Naive thymus-derived CD4-positive, alpha-beta T cell (primary cell): ENCODE measurements around the gene C1orf159. TPM values are rescaled to one million over a fixed set of nuclear protein-coding genes. Genes with fewer than 3 reads are reported as not detected.

Experiments used
- ATAC-seq: fragments of 150-1000 bp; cut with Tn5 transposase; 2 replicates; pipeline ENCODE4 v1.10.0; 2021; ENCODE audit warnings: mild to moderate bottlenecking, moderate library complexity
- CTCF ChIA-PET: fragments of 350-600 bp; sonication (Branson Sonifier 250); formaldehyde crosslinking; loops from one replicate; lab custom pipeline; 2021; ENCODE audit warnings: antibody characterized with exemption; lab: Charles Lee
- POLR2A ChIA-PET: fragments of 350-600 bp; sonication (Branson Sonifier 250); formaldehyde crosslinking; loops from one replicate; lab custom pipeline; 2021; ENCODE audit warnings: antibody characterized with exemption, inconsistent platforms; lab: Charles Lee
- DNase-seq, 9 donors: peaks; one replicate each; pipeline versions ENCODE4 v3.0.0 to v3.0.0-alpha.2; 2020 to 2022; ENCODE audit warnings: mixed read lengths in 1 of 9
- H3K27ac ChIP-seq: one replicate; pipeline ENCODE4 v1.7.0; 2013; ENCODE audit warnings: mild to moderate bottlenecking, low read depth, low read length, moderate library complexity
- H3K27me3 ChIP-seq, 2 donors: one replicate each; pipeline ENCODE4 v1.7.0; 2013; ENCODE audit warnings: low read length in 2 of 2, mild to moderate bottlenecking in 2 of 2, moderate library complexity in 2 of 2; ENCODE audit not compliant: control insufficient read depth in 2 of 2, insufficient read depth in 2 of 2
- H3K36me3 ChIP-seq, 3 experiments: 1 replicate in 2 of 3; 2 replicates in 1 of 3; pipeline ENCODE4 v1.7.0; 2013; ENCODE audit warnings: low read length in 3 of 3, mild to moderate bottlenecking in 3 of 3, moderate library complexity in 1 of 3; ENCODE audit not compliant: insufficient read depth in 3 of 3, control insufficient read depth in 2 of 3
- H3K4me1 ChIP-seq, 2 donors: one replicate each; pipeline ENCODE4 v1.7.0; 2013; ENCODE audit warnings: low read length in 2 of 2, mild to moderate bottlenecking in 2 of 2, moderate library complexity in 1 of 2; ENCODE audit not compliant: control insufficient read depth in 2 of 2, insufficient read depth in 2 of 2
- H3K4me3 ChIP-seq: 2 replicates; pipeline ENCODE4 v1.7.0; 2013; ENCODE audit warnings: mild to moderate bottlenecking, low read length
- H3K9me3 ChIP-seq, 3 experiments: 1 replicate in 2 of 3; 2 replicates in 1 of 3; pipeline ENCODE4 v1.7.0; 2013; ENCODE audit warnings: low read length in 3 of 3; ENCODE audit not compliant: control insufficient read depth in 2 of 3
- H3K27ac Mint-ChIP-seq, 9 donors: one replicate each; pipeline ENCODE4 v1.8.0; 2020 to 2022; ENCODE audit warnings: mixed read lengths in 9 of 9, mild to moderate bottlenecking in 8 of 9, moderate library complexity in 5 of 9, inconsistent platforms in 2 of 9
- H3K27me3 Mint-ChIP-seq, 5 donors: one replicate each; pipeline ENCODE4 v1.8.0; 2021 to 2022; ENCODE audit warnings: mixed read lengths in 5 of 5, mild to moderate bottlenecking in 1 of 5
- H3K36me3 Mint-ChIP-seq, 5 donors: one replicate each; pipeline ENCODE4 v1.8.0; 2020 to 2022; ENCODE audit warnings: mixed read lengths in 5 of 5, mild to moderate bottlenecking in 3 of 5, inconsistent platforms in 1 of 5
- H3K4me1 Mint-ChIP-seq, 7 donors: one replicate each; pipeline ENCODE4 v1.8.0; 2020 to 2022; ENCODE audit warnings: mixed read lengths in 7 of 7, mild to moderate bottlenecking in 3 of 7, inconsistent platforms in 1 of 7
- H3K4me3 Mint-ChIP-seq, 10 donors: one replicate each; pipeline ENCODE4 v1.8.0; 2020 to 2022; ENCODE audit warnings: mild to moderate bottlenecking in 10 of 10, mixed read lengths in 10 of 10, moderate library complexity in 6 of 10, inconsistent platforms in 2 of 10
- H3K9me3 Mint-ChIP-seq, 11 donors: one replicate each; pipeline ENCODE4 v1.8.0; 2020 to 2022; ENCODE audit warnings: mixed read lengths in 11 of 11, mild to moderate bottlenecking in 4 of 11, inconsistent platforms in 1 of 11, moderate library complexity in 1 of 11
- intact Hi-C, 2 donors: fragments of 100-400 bp; cut with micrococcal nuclease; formaldehyde crosslinking; loops; one replicate each; pipeline ENCODE4 v1.15.1; 2023
- polyA plus RNA-seq, 2 donors: library from polyadenylated mRNA; unstranded; fragments of 300-500 nt; fragmentation: Illumina TruSeq; gene quantifications; one replicate each; pipeline ENCODE4 v1.2.3, GENCODE V29; 2021
- total RNA-seq, 6 experiments: library from RNA in 5 of 6; stranded (reverse) in 5 of 6; gene quantifications; 1 replicate in 5 of 6; 2 replicates in 1 of 6; pipeline ENCODE4 v1.2.3 and lab custom pipeline; 2021 to 2026

C1orf159 gene
- total and polyA plus RNA-seq, 7 experiments from 2014 or later: 6.4 to 21.9 (median 19.2) TPM

DNA sequence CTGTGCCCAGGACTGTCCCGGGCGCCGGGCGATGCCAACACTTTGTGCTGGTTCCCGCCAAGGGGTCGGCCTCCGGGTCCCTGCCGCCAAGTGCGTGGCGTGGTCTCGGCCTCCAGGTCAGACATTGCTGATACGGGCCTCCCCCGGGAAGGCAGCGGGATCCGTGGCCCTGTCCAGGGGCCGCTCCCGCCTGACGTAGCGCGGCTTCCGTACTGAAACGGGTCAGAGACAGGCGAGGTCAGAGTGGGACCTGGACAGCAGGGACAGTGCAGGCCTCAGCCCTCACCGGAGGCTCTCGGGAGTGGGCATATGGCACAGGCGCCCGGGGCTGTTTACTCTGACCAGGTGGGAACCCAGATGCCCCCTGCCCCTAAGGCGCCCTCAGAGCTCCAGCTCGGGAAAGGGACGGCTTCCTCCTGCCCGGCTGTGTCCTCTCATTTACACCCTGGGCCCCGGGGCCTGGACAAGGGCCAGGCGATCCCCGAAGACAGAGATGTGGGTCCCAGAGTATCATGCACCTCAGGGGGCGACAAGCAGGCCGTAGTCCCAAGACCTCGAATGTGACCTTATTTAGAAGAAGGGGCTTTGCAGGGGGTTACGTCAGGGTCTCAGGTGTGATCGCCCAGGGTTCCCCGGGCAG is 33.0 kb downstream of the C1orf159 start:
- H3K27me3 ChIP-seq: no peaks in the 10 kb centered on the region
- H3K4me1 Mint-ChIP-seq: peaks cover 0 to 4% (median 0%) of the 10 kb centered on the region in 7 donors
- no peaks in the 10 kb centered on the region for H3K9me3 Mint-ChIP-seq
- no peaks in the 10 kb centered on the region for H3K36me3 Mint-ChIP-seq
- POLR2A ChIA-PET: no interaction called here
- H3K4me3 Mint-ChIP-seq: no peak overlapping the region
- no peak for DNase-seq
- no peaks in the 10 kb centered on the region for H3K27me3 Mint-ChIP-seq
- H3K9me3 ChIP-seq: no peaks in the 10 kb centered on the region
- CTCF ChIA-PET: no interaction called here
- peaks cover 0 to 7% (median 0%) of the 10 kb centered on the region in 3 experiments for H3K36me3 ChIP-seq
- H3K27ac ChIP-seq: no peak overlapping the region
- H3K4me1 ChIP-seq: peaks cover 0 to 11% of the 10 kb centered on the region in 2 donors
- no peak overlapping the region for H3K4me3 ChIP-seq
- intact Hi-C loops: no loop called here
- no peak overlapping the region for H3K27ac Mint-ChIP-seq
- ATAC-seq: no peak

- H3K27ac ChIP-seq: no peak overlapping the region
- DNase-seq: no peak
- no peak for ATAC-seq
- H3K4me1 ChIP-seq: peaks cover 0 to 11% of the 10 kb centered on the region in 2 donors
- H3K4me3 ChIP-seq: no peak overlapping the region
- H3K27ac Mint-ChIP-seq: no peak overlapping the region
- no peaks in the 10 kb centered on the region for H3K27me3 ChIP-seq
- ChIA-PET CTCF (no interaction called here), POLR2A (no interaction called here)
- intact Hi-C loops: no loop called here
- no peaks in the 10 kb centered on the region for H3K27me3 Mint-ChIP-seq
- no peaks in the 10 kb centered on the region for H3K36me3 Mint-ChIP-seq
- peaks cover 0 to 7% (median 0%) of the 10 kb centered on the region in 3 experiments for H3K36me3 ChIP-seq
- peaks cover 0 to 4% (median 0%) of the 10 kb centered on the region in 7 donors for H3K4me1 Mint-ChIP-seq
- no peaks in the 10 kb centered on the region for H3K9me3 ChIP-seq
- H3K9me3 Mint-ChIP-seq: no peaks in the 10 kb centered on the region
- H3K4me3 Mint-ChIP-seq: no peak overlapping the region
These were observed 33.6 kb downstream of the C1orf159 start for GRCh38 chr1:1082239-1082775.

DNA sequence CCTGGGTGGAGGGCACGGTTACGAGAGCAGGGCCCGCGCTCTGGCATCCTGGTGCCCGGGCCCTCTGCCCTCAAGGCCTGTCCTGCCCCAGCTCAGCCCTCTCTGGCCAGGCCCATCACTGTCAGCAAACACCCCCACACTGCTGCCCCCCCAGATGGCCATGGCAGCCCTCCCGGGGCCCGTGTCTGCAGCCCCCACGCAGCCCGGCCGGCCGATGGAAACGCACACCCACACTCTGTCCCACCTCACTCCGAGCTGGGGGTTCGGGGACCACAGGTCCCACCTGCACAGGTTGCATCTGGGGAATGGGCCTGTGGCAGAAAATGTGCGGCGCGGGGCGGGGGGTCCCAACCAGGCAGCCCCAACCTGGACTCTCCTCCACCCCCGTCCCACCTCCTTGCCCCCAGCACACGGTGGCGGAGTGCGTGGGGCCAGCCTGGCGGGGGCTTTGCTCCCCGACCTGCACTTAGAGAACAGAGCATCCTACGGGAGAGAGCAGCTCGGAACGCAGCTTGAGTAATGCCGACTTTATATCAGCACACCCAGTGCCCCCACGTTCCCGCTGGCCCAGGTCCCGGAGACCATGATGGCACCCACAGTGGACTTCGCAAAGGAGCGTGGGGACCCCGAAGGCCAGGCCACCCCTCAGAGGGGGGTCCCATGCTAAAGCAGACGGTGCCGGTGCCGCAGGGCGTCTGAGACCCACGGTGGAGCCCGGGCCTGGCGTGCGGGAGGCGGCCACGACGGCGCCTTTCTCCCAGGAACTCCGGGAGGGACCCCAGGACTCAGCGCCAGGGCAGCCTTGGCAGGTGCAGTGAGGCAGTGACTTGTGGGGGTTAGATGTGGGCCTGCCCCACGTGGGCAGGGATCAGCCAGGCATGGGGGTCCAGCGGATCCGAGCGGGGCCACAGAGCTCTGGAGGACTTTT is 34.3 kb downstream of the C1orf159 start:
- peak in 1 of 9 donors; percentile 7 for DNase-seq
- no peak overlapping the region for H3K4me3 Mint-ChIP-seq
- CTCF ChIA-PET: no interaction called here

DNA sequence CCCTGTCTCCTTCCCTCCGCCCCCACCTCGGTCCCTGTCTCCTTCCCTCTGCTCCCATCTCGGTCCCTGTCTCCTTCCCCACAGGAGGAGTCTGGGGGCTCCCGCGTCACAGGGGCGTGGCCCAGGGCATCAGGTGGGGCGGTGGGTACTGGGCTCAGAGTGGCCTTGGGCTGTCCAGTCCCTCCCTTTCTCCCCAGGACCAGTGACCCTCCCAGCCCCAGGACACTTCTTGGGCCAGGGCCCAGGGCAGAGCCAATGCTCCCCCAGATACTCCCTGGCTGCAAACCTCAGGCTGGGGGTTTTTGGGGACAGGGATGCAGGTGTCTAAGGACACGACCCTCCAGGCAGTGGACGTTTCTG is 35.0 kb downstream of the C1orf159 start:
- DNase-seq: peak in 3 of 9 donors; percentile 6 to 16 (median 8)
- Mint-ChIP-seq H3K36me3 (no peaks in the 10 kb centered on the region), H3K4me3 (no peak overlapping the region), H3K9me3 (no peaks in the 10 kb centered on the region), H3K27me3 (no peaks in the 10 kb centered on the region), H3K4me1 (peaks cover 0 to 4% (median 0%) of the 10 kb centered on the region in 7 donors), H3K27ac (no peak overlapping the region)
- Histone ChIP-seq H3K27ac (no peak overlapping the region), H3K36me3 (peaks cover 0 to 7% (median 0%) of the 10 kb centered on the region in 3 experiments), H3K4me1 (peaks cover 0 to 11% of the 10 kb centered on the region in 2 donors), H3K27me3 (no peaks in the 10 kb centered on the region), H3K9me3 (no peaks in the 10 kb centered on the region), H3K4me3 (no peak overlapping the region)
- ChIA-PET CTCF (no interaction called here), POLR2A (no interaction called here)
- intact Hi-C loops: no loop called here
- ATAC-seq: no peak

More for the DNA sequence above, 34.3 kb downstream of the C1orf159 start:
- POLR2A ChIA-PET: no interaction called here
- Histone ChIP-seq H3K4me1 (peaks cover 0 to 11% of the 10 kb centered on the region in 2 donors), H3K4me3 (no peak overlapping the region), H3K27me3 (no peaks in the 10 kb centered on the region), H3K9me3 (no peaks in the 10 kb centered on the region), H3K36me3 (peaks cover 0 to 7% (median 0%) of the 10 kb centered on the region in 3 experiments), H3K27ac (no peak overlapping the region)
- no peak for ATAC-seq
- intact Hi-C loops: no loop called here
- Mint-ChIP-seq H3K4me1 (peaks cover 0 to 4% (median 0%) of the 10 kb centered on the region in 7 donors), H3K36me3 (no peaks in the 10 kb centered on the region), H3K27ac (no peak overlapping the region), H3K9me3 (no peaks in the 10 kb centered on the region), H3K27me3 (no peaks in the 10 kb centered on the region)

GRCh38 chr1:1080122-1080757 is 35.6 kb downstream of the C1orf159 start:
- Mint-ChIP-seq H3K4me3 (peak overlapping the region in 1 of 10 donors; percentile 77), H3K4me1 (peaks cover 0 to 4% (median 0%) of the 10 kb centered on the region in 7 donors), H3K27ac (no peak overlapping the region), H3K27me3 (no peaks in the 10 kb centered on the region), H3K9me3 (no peaks in the 10 kb centered on the region), H3K36me3 (no peaks in the 10 kb centered on the region)
- ChIA-PET CTCF (no interaction called here), POLR2A (no interaction called here)
- Histone ChIP-seq H3K27me3 (no peaks in the 10 kb centered on the region), H3K9me3 (no peaks in the 10 kb centered on the region), H3K4me3 (no peak overlapping the region), H3K36me3 (peaks cover 0 to 7% (median 0%) of the 10 kb centered on the region in 3 experiments), H3K4me1 (peaks cover 0 to 11% of the 10 kb centered on the region in 2 donors), H3K27ac (no peak overlapping the region)
- ATAC-seq: peak; percentile 55
- intact Hi-C loops: no loop called here
- DNase-seq: peak in 2 of 9 donors; percentile 13 to 32

GRCh38 chr1:1079408-1080121 is 36.3 kb downstream of the C1orf159 start:
- Mint-ChIP-seq H3K36me3 (no peaks in the 10 kb centered on the region), H3K4me3 (peak overlapping the region in 9 of 10 donors; percentile 13 to 77 (median 57)), H3K4me1 (peaks cover 0 to 6% (median 0%) of the 10 kb centered on the region in 7 donors), H3K27ac (no peak overlapping the region), H3K27me3 (peaks cover 0 to 4% (median 3%) of the 10 kb centered on the region in 5 donors), H3K9me3 (no peaks in the 10 kb centered on the region)
- ATAC-seq (peak; percentile 71), DNase-seq (peak in 5 of 9 donors; percentile 19 to 45 (median 27))
- Histone ChIP-seq H3K27me3 (peaks cover 0 to 3% of the 10 kb centered on the region in 2 donors), H3K4me1 (peaks cover 0 to 11% of the 10 kb centered on the region in 2 donors), H3K9me3 (no peaks in the 10 kb centered on the region), H3K36me3 (peaks cover 0 to 7% (median 0%) of the 10 kb centered on the region in 3 experiments), H3K27ac (no peak overlapping the region), H3K4me3 (peak overlapping the region; percentile 30)
- ChIA-PET CTCF (interaction anchor here (0.6 kb wide), 1 partner anchor 136 kb away, joined by 4 read pairs; no protein-coding TSS in a partner anchor), POLR2A (no interaction called here)
- intact Hi-C loops: no loop called here
